ENCODE results near the gene LRP1.

The LRP1 gene

DNA sequence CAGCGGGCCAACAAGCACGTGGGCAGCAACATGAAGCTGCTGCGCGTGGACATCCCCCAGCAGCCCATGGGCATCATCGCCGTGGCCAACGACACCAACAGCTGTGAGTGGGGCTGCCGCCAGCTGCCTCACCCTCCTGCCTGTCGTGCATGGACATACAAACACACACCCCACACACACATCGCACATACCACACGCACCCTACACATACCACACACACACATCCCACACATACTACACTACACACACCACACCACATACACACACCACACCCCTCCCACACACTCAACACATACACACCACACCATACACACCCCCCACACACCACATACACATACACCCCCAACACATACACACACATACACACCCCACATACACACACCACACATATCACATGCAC lies 63.1 kb downstream of the LRP1 start:
- no peak for TF ChIP-seq MYC (IDR thresholded peaks at IDR 0.05; ENCODE audit: low read depth, low read length)
- no peak for TF ChIP-seq POLR2A (IDR thresholded peaks at IDR 0.05; ENCODE audit: extremely low read depth, insufficient read length)
- TF ChIP-seq, protein P1, sequence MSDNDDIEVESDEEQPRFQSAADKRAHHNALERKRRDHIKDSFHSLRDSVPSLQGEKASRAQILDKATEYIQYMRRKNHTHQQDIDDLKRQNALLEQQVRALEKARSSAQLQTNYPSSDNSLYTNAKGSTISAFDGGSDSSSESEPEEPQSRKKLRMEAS (IDR thresholded peaks at IDR 0.05; ENCODE audit: low read depth, low read length), result no peak
- TF ChIP-seq, protein P2, sequence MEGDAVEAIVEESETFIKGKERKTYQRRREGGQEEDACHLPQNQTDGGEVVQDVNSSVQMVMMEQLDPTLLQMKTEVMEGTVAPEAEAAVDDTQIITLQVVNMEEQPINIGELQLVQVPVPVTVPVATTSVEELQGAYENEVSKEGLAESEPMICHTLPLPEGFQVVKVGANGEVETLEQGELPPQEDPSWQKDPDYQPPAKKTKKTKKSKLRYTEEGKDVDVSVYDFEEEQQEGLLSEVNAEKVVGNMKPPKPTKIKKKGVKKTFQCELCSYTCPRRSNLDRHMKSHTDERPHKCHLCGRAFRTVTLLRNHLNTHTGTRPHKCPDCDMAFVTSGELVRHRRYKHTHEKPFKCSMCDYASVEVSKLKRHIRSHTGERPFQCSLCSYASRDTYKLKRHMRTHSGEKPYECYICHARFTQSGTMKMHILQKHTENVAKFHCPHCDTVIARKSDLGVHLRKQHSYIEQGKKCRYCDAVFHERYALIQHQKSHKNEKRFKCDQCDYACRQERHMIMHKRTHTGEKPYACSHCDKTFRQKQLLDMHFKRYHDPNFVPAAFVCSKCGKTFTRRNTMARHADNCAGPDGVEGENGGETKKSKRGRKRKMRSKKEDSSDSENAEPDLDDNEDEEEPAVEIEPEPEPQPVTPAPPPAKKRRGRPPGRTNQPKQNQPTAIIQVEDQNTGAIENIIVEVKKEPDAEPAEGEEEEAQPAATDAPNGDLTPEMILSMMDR (IDR thresholded peaks at IDR 0.05; ENCODE audit: low read depth, low read length), result no peak
- no peak overlapping the region for H3K4me3 ChIP-seq (ENCODE audit: low read depth, low read length)
- DNase-seq (ENCODE audit: low read depth), result no peak

DNA sequence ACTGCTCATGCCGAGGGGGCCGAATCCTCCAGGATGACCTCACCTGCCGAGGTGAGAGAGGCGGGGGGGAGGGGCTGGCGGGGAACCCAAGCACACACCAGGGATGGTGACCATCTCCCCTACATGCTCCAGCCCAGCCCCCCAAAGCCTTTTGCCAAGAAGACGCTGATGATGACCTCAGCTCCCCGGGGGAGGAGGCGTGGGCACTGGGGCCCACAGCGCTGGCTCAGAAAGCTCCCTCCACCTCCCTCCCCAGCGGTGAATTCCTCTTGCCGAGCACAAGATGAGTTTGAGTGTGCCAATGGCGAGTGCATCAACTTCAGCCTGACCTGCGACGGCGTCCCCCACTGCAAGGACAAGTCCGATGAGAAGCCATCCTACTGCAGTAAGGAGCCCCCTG lies 64.6 kb downstream of the LRP1 start:
- DNase-seq (ENCODE audit: low read depth), result no peak
- no peak for TF ChIP-seq POLR2A (IDR thresholded peaks at IDR 0.05; ENCODE audit: extremely low read depth, insufficient read length)
- TF ChIP-seq MYC (IDR thresholded peaks at IDR 0.05; ENCODE audit: low read depth, low read length), result no peak
- TF ChIP-seq, protein P1 (IDR thresholded peaks at IDR 0.05; ENCODE audit: low read depth, low read length), result no peak
- TF ChIP-seq, protein P2 (IDR thresholded peaks at IDR 0.05; ENCODE audit: low read depth, low read length), result no peak
- H3K4me3 ChIP-seq (ENCODE audit: low read depth, low read length), result no peak overlapping the region

DNA sequence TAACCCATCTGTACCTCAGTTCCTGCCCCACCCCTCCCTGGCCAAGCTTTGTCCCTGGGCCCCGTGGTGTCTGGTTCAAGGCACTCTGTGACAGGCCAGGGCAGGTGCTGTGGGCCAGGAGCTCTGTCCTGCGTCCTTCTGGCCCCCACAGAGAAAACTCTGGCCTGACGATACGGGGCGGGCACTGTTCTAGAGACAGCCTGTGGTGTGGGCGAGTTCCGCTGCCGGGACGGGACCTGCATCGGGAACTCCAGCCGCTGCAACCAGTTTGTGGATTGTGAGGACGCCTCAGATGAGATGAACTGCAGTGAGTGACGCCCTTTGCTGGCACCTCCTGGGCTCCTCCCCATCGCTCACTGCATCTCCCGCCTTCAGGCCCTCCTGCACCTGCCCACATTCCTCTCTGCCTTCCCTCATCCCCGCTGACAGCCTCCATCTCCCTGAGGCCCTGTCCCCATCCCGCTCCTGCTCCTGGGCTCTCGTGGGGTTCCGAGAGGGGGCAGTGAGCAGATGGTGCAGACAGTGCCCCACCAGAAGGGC lies 65.5 kb downstream of the LRP1 start:
- TF ChIP-seq POLR2A (IDR thresholded peaks at IDR 0.05; ENCODE audit: extremely low read depth, insufficient read length) (no peak), MYC (IDR thresholded peaks at IDR 0.05; ENCODE audit: low read depth, low read length) (no peak)
- TF ChIP-seq, protein P2 (IDR thresholded peaks at IDR 0.05; ENCODE audit: low read depth, low read length), result no peak
- TF ChIP-seq, protein P1 (IDR thresholded peaks at IDR 0.05; ENCODE audit: low read depth, low read length), result no peak
- DNase-seq (ENCODE audit: low read depth), result no peak
- H3K4me3 ChIP-seq (ENCODE audit: low read depth, low read length), result no peak overlapping the region

DNA sequence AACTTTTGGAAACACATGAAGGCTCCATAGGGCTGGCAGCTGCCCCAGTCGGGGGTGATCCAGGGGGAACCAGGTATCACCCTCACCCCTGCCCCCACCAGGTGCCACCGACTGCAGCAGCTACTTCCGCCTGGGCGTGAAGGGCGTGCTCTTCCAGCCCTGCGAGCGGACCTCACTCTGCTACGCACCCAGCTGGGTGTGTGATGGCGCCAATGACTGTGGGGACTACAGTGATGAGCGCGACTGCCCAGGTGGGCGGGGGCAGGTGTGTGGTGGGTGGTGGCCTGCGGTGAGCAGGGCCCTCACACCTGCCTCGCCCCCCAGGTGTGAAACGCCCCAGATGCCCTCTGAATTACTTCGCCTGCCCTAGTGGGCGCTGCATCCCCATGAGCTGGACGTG lies 66.0 kb downstream of the LRP1 start:
- TF ChIP-seq MYC (IDR thresholded peaks at IDR 0.05; ENCODE audit: low read depth, low read length) (no peak), POLR2A (IDR thresholded peaks at IDR 0.05; ENCODE audit: extremely low read depth, insufficient read length) (no peak)
- TF ChIP-seq, protein P2 (IDR thresholded peaks at IDR 0.05; ENCODE audit: low read depth, low read length), result no peak
- TF ChIP-seq, protein P1 (IDR thresholded peaks at IDR 0.05; ENCODE audit: low read depth, low read length), result no peak
- H3K4me3 ChIP-seq (ENCODE audit: low read depth, low read length), result no peak overlapping the region
- no peak for DNase-seq (ENCODE audit: low read depth)

DNA sequence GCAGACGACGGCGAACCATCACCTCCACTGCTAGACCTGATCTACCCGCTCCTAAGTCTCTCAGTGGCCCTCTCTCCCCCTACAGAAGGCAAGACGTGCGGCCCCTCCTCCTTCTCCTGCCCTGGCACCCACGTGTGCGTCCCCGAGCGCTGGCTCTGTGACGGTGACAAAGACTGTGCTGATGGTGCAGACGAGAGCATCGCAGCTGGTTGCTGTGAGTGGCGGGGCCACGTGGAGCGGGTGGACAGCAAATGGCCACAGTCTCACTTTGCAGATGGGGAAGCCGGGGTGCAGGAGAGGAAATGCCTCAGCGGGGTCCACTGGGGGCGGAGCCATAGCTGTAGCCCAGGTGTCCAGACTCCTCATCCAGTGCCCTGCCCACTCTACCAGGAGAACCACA lies 66.9 kb downstream of the LRP1 start:
- H3K4me3 ChIP-seq (ENCODE audit: low read depth, low read length), result no peak overlapping the region
- no peak for TF ChIP-seq POLR2A (IDR thresholded peaks at IDR 0.05; ENCODE audit: extremely low read depth, insufficient read length)
- TF ChIP-seq MYC (IDR thresholded peaks at IDR 0.05; ENCODE audit: low read depth, low read length), result no peak
- TF ChIP-seq, protein P1 (IDR thresholded peaks at IDR 0.05; ENCODE audit: low read depth, low read length), result no peak
- TF ChIP-seq, protein P2 (IDR thresholded peaks at IDR 0.05; ENCODE audit: low read depth, low read length), result no peak
- no peak for DNase-seq (ENCODE audit: low read depth)
